Mammary epithelial cell (primary cell): ENCODE measurements around the gene CNRIP1.

Source experiments
- CTCF ChIP-seq, 2 donors: IDR thresholded peaks in 1 of 2; conservative IDR thresholded peaks in 1 of 2; 2 replicates each; pipeline ENCODE4 v1.5.1; 2011 to 2012; ENCODE audit warnings: inconsistent platforms in 2 of 2, low read length in 2 of 2, mild to moderate bottlenecking in 2 of 2, control low read depth in 1 of 2, low read depth in 1 of 2; ENCODE audit not compliant: insufficient read depth in 1 of 2; ENCODE audit errors: extremely low read depth in 1 of 2
- EZH2 ChIP-seq: IDR thresholded peaks from 2 replicates; pipeline ENCODE4 v1.6.1; 2012; ENCODE audit warnings: low read length, inconsistent platforms, borderline replicate concordance

DNA sequence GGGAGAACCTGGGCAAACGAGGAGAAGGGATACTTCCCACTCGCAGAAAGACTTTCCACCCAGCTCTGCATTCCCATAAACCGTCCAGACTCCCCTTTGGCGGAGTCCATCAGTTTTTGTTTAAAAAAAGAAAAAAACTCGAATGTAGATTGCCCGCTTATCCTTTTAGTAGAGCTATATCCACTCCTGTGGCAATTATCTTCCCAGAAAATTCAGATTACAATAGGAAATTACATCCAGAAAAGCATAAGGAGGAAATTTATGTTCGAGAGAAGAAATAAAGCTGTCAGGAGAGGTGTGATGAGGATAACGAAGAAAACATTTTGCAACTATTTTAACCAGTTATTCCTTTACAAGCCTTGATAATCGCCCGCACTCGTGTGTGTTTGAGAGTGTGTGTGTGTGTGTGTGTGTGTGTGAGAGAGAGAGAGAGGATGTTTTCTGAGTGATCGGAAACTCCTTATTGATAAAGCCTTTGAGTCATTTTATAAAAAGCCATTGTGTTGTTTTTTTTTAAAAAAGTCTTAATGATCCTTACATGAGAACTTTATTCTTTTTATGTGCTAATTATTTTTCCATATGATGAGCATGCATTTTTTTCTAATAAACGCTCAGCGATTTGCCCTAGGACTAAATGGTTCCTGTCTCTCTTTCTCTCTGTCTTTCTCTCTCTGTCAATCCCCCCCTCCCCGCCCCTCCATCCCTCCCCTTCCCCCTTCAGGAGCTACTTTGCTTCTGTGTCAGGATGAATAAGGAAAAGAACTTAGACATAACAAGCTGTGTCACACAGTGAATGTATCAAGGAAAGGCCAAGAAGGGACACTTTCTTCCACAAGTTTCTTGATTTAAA, 66.3 kb downstream of the CNRIP1 start:
- no peak for TF ChIP-seq CTCF (conservative IDR thresholded peaks at IDR 0.05 in 1 of 2, IDR thresholded peaks at IDR 0.05 in 1 of 2; ENCODE audit: extremely low read depth in 1 of 2, insufficient read depth in 1 of 2, low read depth in 1 of 2, low read length in 2 of 2)
- no peak for TF ChIP-seq EZH2
